Fibroblast of lung (primary cell): ENCODE data around the gene SORCS2. TPM values are rescaled to one million over a fixed set of nuclear protein-coding genes. Genes with fewer than 3 reads are reported as not detected.

Experiments
- DNase-seq, 2 donors: peaks; one replicate each; pipeline versions ENCODE4 v3.0.0 to v3.0.0-alpha.2; 2010; ENCODE audit warnings: low read depth in 2 of 2
- H2AFZ ChIP-seq: 2 replicates; pipeline ENCODE4 v1.5.1; 2012; ENCODE audit warnings: low read length, control low read depth, inconsistent platforms
- H3K27ac ChIP-seq: 2 replicates; pipeline ENCODE4 v1.5.1; 2011; ENCODE audit warnings: low read length, control low read depth; ENCODE audit not compliant: insufficient read depth
- H3K27me3 ChIP-seq: 2 replicates; pipeline ENCODE4 v1.5.1; 2011; ENCODE audit warnings: mild to moderate bottlenecking, low read length; ENCODE audit not compliant: control insufficient read depth, insufficient read depth
- H3K36me3 ChIP-seq: 2 replicates; pipeline ENCODE4 v1.5.1; 2011; ENCODE audit warnings: low read length; ENCODE audit not compliant: control insufficient read depth, insufficient read depth
- H3K4me1 ChIP-seq: 2 replicates; pipeline ENCODE4 v1.5.1; 2011; ENCODE audit warnings: low read length; ENCODE audit not compliant: control insufficient read depth, insufficient read depth; ENCODE audit errors: extremely low read depth
- H3K4me2 ChIP-seq: 2 replicates; pipeline ENCODE4 v1.5.1; 2011; ENCODE audit warnings: low read length, control low read depth; ENCODE audit not compliant: insufficient read depth; ENCODE audit errors: extremely low read depth
- H3K4me3 ChIP-seq, 4 experiments: fragments of 200-600 bp in 1 of 4; sonication (generic) in 1 of 4; replicated peaks in 1 of 4; 2 replicates each; pipeline ENCODE4 v1.5.1; 2011 to 2016; ENCODE audit warnings: low read length in 4 of 4, low read depth in 3 of 4, mild to moderate bottlenecking in 3 of 4, control low read depth in 2 of 4, inconsistent platforms in 1 of 4, mixed read lengths in 1 of 4; ENCODE audit not compliant: insufficient read depth in 1 of 4; ENCODE audit errors: control extremely low read depth in 1 of 4
- H3K79me2 ChIP-seq: 2 replicates; pipeline ENCODE4 v1.5.1; 2012; ENCODE audit warnings: mild to moderate bottlenecking, low read length, inconsistent platforms; ENCODE audit not compliant: control insufficient read depth, insufficient read depth
- H3K9ac ChIP-seq: 2 replicates; pipeline ENCODE4 v1.5.1; 2011; ENCODE audit warnings: mild to moderate bottlenecking, low read length, control low read depth; ENCODE audit not compliant: insufficient read depth
- H3K9me3 ChIP-seq: 2 replicates; pipeline ENCODE4 v1.5.1; 2012; ENCODE audit warnings: low read depth, low read length; ENCODE audit not compliant: control insufficient read depth, insufficient read depth
- H4K20me1 ChIP-seq: 2 replicates; pipeline ENCODE4 v1.5.1; 2011; ENCODE audit warnings: low read length; ENCODE audit not compliant: control insufficient read depth, insufficient read depth; ENCODE audit errors: extremely low read depth
- CTCF ChIP-seq, 2 donors: IDR thresholded peaks in 1 of 2; conservative IDR thresholded peaks in 1 of 2; 1 replicate in 1 of 2; 2 replicates in 1 of 2; pipeline ENCODE4 v1.5.1; 2011 to 2012; ENCODE audit warnings: low read length in 2 of 2, control low read depth in 1 of 2, inconsistent platforms in 1 of 2, low read depth in 1 of 2, mild to moderate bottlenecking in 1 of 2
- EZH2 ChIP-seq: IDR thresholded peaks from 2 replicates; pipeline ENCODE4 v1.5.1; 2012; ENCODE audit warnings: low read length, control low read depth, mild to moderate bottlenecking; ENCODE audit errors: missing control alignments
- polyA plus RNA-seq, 2 donors: library from polyadenylated mRNA; depleted of rRNA in 1 of 2; stranded (reverse) in 1 of 2; unstranded in 1 of 2; fragments of >200 nt; gene quantifications; 2 replicates each; pipeline ENCODE4 v1.2.1, GENCODE V29; 2011 to 2012; ENCODE audit warnings: missing spikeins in 1 of 2
- total RNA-seq: library from RNA; depleted of rRNA; stranded (reverse); fragments of >200 nt; gene quantifications from 2 replicates; pipeline ENCODE4 v1.2.1, GENCODE V29; 2014

SORCS2 gene
- total and polyA plus RNA-seq, 2 donors (not counting 1 experiment from before 2014, with no cell fraction given) = 0.17 to 0.41 TPM

GRCh38 chr4:7417639-7418038 lies 225.3 kb downstream of the SORCS2 start:
- Histone ChIP-seq H3K27ac (no peak overlapping the region), H4K20me1 (no peaks in the 10 kb centered on the region), H3K79me2 (no peaks in the 10 kb centered on the region), H2AFZ (no peak overlapping the region), H3K27me3 (no peaks in the 10 kb centered on the region), H3K4me2 (no peak overlapping the region), H3K36me3 (no peaks in the 10 kb centered on the region), H3K9me3 (no peaks in the 10 kb centered on the region), H3K4me1 (no peaks in the 10 kb centered on the region), H3K9ac (no peak overlapping the region), H3K4me3 (no peak overlapping the region)
- TF ChIP-seq EZH2 = no peak
- TF ChIP-seq CTCF (conservative IDR thresholded peaks at IDR 0.05 in 1 of 2, IDR thresholded peaks at IDR 0.05 in 1 of 2; ENCODE audit: low read depth in 1 of 2, low read length in 2 of 2) = no peak
- no peak for DNase-seq

GRCh38 chr4:7418131-7418943 lies 226.0 kb downstream of the SORCS2 start:
- no peaks in the 10 kb centered on the region for H3K79me2 ChIP-seq

More at GRCh38 chr4:7418131-7418943, 226.0 kb downstream of the SORCS2 start:
- no peak for DNase-seq
- TF ChIP-seq EZH2 (no peak), CTCF (conservative IDR thresholded peaks at IDR 0.05 in 1 of 2, IDR thresholded peaks at IDR 0.05 in 1 of 2; ENCODE audit: low read depth in 1 of 2, low read length in 2 of 2) (no peak)
- Histone ChIP-seq H4K20me1 (no peaks in the 10 kb centered on the region), H3K4me1 (no peaks in the 10 kb centered on the region), H3K9ac (no peak overlapping the region), H3K27ac (no peak overlapping the region), H3K9me3 (no peaks in the 10 kb centered on the region), H3K4me2 (no peak overlapping the region), H3K36me3 (no peaks in the 10 kb centered on the region), H3K27me3 (no peaks in the 10 kb centered on the region), H2AFZ (no peak overlapping the region), H3K4me3 (no peak overlapping the region)
